ENCODE data around the gene CFAP46. TPM values are rescaled to one million over a fixed set of nuclear protein-coding genes. Genes with fewer than 3 reads are reported as not detected.
"Not testable (repeated sequence)": the region's sequence is repeated elsewhere in the genome, so short reads cannot be mapped to it uniquely, and the experiment has no call there.

Gene CFAP46
- total RNA-seq, 1 donor from 2014 or later, result 0.09 TPM

DNA sequence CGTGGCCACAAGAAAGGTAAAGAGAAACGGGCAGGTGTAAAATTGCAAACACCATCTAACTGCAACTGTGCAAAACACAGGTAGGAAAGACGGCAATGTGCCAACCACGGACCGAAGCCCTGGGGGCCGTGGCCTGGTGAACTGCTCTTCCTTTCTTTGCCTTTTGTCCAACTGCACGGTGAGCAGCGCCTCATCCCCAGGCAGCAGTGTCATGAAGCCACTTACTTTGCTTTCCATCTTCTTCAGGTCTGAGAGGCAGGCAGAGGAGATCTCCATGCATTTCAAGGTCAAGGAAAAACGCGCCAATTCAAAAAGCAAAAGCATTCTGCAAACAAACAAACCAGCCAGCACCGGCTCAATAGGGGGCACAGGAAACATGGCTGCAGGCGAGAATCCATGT lies 12.9 kb downstream of the CFAP46 start:
- intact Hi-C loops (cut with micrococcal nuclease), result no loop called here

DNA sequence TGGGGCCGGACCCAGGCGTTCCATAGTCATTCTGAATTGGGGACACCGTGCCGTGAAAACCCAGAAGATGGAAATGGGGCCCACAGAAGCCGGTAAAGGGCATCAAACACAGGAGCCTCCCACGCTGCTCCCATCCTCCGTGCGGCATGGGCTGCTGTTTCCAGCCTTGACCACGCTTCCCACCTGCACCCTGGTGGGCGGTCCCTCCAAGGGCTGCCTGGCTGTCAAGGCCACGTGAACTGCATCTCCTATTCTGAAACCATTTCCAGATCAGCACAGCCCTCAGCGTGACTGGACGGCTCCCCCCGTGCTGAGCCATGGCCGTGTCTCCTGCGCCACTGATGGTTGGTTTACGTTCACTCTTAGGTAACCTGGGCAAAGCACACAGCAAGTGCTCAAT lies 14.1 kb downstream of the CFAP46 start:
- intact Hi-C loops (cut with micrococcal nuclease), result no loop called here

DNA sequence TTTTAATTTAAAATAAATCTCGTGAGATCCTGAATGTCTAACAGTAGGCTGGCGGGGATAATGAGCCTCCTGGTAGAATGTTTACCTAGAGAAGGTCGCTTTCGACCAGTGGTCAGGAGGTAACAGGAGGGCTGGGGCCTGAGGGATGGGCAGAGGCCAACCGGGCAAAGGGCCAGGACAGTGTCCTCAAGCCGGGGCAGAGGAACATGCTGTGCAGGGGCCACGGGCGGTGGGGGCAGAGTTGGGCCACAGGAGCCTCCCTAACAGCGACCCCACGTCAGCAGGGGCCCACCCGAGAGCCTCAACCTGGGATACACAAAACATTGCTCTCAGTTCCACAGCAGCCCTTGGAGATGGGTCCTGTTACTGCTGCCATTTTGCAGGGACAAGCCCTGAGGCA lies 14.5 kb downstream of the CFAP46 start:
- intact Hi-C loops (cut with micrococcal nuclease), result no loop called here

DNA sequence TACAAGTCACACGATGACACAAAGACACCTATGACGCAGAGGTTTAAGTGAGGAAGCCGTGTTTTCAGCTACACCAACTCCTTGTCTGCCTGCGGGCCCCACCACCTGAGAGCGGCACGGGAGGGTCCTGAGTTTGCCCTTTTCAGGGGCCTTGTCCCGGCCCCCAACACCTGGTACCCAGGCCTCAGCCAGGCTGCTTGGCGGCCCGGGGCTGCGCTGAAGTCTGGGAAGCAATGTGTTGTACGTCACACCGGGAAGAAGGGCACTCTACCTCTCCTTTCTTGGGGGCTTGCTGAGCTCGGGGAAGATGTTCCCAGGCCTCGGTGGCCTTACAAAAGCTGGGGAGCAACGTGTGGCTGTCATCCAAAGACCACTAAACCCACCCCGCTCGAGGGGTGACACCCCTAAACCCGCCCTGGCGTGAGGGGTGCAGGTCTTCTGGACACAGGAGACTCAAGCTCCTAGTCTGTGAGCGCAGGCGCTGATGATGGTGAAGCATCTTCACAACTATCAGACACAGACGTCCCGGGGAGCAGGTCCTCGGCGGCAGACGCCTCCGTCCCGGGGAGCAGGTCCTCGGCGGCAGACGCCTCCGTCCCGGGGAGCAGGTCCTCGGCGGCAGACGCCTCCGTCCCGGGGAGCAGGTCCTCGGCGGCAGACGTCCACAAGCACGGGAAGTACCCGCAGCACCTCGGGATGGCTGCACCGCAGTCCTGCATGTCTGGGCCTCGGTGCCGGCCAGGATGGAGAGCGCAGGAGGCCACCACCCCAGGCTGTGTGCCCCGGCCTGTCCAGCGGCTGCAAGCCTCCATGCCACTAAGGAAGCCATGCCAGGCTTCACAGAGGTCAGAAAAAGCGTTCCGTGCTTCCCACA lies 15.4 kb downstream of the CFAP46 start:
- intact Hi-C loops (cut with micrococcal nuclease), result no loop called here

DNA sequence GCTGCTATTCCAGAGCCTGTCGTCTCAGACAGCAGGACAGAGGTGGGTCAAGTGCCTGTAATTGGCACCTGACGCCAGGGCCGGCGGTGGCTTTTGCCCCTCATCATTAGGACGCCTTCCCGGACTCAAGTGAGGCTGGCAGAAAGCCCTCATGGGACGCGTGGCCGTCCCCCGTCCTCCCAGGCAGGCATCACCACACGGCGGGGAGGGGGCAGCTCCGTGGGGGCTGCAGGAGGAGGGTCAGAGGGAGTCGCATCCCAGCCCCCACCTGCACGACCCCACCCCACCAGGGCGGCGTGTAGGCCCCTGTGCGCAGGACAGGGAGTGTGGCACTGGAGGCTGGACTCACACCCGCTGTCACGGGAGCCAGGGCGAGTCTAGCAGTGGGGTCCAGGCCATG lies 16.3 kb downstream of the CFAP46 start:
- intact Hi-C loops (cut with micrococcal nuclease), result no loop called here

DNA sequence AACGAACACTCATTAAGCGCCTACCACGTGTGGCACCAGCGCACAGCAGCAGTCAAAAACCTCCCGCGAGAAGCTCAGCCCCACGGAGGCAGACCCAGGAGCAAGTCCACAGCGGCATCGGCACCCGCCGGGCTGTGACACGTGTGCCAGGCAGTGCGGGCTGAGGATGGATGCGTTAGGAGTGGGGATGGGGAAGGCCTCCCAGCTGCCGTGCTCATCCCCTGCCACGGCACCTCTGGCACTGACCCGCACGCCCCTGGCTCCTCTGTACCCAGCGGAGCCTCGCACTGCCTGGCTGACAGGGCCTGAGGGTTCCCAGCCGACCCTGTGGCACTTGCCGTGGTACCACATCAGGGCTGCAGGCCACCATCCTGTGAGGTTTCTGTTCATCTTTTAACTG lies 16.8 kb downstream of the CFAP46 start:
- intact Hi-C loops (cut with micrococcal nuclease), result no loop called here

DNA sequence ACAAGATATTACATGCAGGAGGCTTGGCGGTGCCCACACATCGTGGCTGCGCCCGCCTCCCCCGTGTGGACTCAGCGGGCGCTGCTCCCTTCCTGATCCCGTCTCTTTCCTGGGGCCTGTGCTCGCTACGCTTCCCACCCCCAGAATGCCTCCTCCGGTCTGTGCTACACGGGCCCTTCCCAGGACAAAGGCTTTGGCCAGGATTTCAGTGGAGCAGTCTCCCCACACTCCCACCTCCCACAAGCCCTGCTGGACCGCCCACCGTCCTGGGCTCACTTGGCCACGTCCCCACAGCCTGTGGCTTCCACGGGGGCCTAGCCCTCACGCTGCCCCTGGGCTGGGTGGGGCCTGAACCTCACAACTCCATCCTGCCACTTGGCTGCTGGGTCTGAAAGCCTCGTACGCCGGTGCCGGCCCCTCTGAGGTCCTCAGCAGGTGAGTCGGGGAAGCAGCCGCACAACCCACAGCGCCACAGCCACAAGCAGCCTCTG lies 17.3 kb downstream of the CFAP46 start:
- intact Hi-C loops (cut with micrococcal nuclease), result no loop called here

DNA sequence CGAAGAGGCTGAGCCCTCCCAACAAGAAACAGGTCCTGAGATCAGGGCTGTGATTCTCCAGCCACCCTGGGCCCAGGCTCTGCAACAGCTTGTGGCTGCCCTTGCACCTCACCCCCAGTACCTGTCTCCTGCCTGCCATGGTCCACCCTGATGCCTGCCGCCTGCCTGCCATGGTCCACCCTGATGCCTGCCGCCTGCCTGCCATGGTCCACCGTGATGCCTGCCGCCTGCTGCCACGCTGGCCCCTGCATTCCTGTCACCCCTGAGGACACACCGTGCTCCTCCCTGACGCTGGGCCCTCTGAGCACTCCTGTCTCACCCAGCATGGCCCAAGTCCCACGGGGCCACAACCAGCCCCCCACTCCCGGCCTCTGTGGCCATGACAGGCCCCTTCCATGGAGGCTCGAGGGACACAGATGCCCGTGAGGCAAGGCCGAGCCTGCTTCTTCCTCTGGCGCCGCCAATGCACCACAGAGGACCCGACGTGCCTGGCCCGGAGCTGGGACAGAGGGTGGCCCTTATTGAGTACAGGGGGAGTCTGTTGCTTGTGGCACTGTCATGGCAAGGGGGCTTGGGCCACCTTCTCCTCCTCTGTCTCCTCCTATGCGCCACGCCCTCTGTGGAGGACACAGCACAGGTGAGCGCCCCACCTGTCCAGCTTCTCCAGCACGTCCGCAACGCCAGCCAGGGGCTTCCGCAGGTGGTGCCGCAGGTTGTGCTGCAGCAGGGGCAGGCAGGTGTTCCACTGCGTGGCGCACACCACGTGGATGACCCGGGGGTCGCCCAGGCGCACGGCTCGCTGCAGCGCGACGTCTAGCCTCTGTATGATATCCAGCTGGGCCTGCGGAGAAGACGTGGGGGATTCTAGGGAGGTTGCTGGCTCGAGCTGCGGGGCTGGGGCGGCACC lies 18.1 kb downstream of the CFAP46 start:
- intact Hi-C loops (cut with micrococcal nuclease), result no loop called here

DNA sequence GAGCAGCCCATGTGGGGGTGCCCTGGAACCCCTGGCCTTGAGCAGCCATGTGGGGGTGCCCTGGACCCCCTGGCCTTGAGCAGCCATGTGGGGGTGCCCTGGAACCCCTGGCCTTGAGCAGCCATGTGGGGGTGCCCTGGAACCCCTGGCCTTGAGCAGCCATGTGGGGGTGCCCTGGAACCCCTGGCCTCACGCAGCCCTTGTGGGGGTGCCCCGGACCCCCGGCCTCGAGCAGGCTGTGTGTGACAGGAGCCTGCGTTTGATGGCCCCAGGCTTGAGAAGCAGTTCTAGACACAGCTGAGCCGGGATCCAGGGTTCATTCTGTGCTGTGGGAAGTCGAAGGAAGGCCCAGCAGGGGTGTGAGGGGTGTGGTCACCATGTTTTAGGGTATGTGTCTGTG lies 19.0 kb downstream of the CFAP46 start:
- intact Hi-C loops (cut with micrococcal nuclease), result not testable (repeated sequence)

DNA sequence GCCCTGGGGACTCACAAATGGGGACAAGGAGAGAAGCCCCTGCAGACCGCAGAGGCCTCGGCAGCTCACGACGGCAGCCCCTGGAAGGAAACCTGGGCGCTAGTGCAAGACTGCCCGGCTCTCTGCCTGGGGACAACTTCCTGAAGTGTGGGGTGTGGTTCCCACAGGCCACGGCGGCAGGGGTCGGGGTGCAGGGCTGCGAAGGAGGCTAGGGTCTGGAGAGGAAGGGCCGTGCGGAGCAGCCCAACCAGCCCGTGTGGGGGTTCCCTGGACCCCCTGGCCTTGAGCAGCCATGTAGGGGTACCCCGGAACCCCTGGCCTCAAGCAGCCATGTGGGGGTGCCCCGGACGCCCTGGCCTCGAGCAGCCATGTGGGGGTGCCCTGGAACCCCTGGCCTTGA lies 19.5 kb downstream of the CFAP46 start:
- intact Hi-C loops (cut with micrococcal nuclease), result no loop called here

DNA sequence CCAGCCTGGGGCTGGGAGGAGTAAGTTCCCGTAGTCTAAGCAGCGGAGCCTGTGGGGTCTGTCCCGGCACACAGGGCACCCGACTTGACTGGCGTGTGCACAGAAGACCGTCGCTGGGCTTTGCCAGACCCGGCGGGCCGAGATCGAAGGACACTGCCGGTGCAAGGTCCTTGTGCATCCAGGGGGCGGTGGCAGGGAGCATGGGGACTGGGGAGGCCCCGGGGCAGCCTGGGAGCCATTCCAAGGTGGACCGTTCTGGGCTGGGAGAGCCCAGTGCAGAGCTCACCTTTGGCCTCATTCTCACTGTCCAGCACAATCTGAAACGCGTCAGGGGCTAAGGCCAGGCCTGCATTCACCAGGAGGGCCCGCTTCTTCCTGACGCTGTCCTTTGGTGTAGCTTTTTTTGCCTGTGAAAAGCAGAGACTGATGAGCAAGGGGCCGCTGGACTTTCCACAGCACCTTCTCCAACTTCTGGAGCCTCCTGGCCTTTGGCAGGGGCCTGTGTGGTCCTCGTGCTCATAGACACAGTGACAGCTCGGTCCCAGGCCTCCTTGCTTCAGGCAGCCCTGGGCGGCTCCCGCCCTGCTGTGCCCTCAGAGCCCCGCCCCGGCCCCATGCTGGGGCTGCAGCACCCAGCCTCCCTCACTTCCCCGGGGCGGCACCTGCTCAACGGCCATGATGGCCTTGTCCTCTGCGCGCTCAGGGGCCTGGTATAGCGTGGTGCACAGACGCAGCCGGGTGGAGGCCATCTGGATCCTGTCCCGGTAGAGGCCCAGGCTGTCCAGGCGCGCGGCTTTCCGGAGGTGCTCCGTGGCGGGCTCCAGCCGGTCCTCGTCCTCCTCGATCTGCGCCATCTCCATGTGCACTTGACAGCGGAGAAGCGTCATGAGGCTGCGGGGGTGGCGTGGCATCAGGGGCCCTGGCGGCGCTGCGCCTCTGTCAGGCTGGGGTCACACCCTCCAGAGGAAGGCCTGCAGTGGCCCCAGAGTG lies 20.3 kb downstream of the CFAP46 start:
- intact Hi-C loops (cut with micrococcal nuclease), result no loop called here

DNA sequence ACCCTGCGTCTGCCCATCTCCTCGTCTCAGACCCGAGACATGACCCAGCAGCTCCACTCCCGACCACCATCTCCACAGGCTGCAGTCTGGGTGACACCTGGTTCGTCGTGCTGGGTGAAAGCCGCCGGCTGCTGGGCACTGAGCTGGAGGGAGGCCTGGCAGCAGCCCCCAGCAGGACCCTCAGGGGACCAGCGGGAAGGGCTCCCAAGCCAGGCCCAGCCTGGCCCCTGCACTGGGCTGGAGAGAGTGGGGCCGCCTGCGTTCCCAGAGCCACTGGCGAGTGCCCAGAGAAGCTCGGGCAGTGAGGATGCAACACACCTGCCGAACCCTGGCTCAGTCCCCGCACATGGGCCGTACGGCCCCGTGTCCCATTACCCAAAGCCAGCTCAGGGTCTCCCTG lies 21.3 kb downstream of the CFAP46 start:
- intact Hi-C loops (cut with micrococcal nuclease), result no loop called here

DNA sequence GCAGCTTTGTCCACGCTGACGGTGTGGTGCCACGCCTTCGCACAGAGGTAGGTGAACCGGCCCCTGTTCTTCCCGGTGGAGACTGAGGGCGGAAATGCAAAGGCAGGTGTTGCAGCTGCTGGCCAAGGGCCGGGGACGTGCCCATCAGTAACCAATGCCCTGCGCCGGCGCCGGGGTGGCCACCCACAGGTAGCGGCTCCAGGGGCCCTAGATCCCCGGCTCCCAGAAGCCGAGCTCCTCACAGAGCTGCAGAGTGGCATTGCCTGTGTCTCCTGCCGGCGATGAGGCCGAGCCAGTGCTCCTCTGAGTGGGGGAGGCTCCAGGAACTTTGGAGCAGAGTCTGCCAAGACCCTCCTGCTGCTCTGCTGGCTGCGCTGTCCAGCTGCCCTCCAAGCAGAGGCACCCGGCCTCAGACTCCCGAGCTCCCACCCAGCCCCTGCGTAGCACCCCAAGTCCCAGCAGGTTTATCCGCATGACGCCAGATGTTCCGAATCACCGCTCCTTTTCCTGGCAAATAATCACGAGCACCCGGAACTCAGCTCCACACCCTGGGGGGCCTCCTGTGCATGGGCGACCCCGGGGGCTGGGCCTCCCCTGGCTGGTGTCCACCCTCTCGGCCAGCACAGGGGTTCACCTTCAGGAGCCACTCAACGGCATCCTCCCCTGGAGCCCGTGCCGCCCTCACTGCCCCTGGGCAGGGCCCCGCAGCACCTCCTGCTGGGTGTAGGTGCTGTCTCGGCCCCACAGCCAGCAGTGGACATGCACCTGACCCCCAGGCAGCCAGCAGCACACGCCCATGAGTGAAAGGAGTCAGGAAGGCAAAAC lies 22.1 kb downstream of the CFAP46 start:
- intact Hi-C loops (cut with micrococcal nuclease), result no loop called here

DNA sequence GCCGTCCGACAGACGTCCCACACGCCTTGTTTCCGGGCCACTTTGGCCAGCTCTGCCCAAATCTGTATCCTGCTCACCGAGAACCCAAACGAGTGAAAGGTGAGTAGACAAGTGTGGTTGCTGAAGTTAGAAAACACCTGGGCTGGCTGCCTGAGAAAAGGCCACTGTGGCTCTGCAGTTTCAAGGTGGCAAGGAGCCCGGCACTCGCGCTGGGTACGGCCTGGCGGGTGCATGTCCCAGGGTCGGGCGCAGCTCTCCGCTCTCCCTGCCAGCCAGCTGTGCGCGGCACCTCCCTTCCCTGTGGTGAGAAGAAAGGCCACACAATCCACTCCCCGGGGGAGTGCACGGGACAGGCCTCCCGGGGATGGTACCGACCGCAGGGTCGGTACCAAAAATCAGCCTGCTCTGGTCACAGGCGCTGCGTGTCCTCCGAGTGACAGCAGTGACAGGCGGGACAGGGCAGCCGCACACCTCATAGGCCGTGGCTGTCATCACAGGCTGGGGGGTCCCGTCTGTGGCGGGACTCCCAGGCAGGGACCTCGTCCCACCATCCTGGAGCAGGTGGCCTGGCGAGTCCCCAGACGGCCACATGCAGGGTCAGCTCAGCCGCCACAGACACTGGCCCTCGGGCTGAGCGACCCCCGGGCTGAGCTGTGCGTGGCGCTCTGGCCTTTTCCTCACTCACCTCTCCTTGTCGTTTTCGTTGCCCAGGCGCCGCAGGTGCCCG lies 22.8 kb downstream of the CFAP46 start:
- intact Hi-C loops (cut with micrococcal nuclease), result no loop called here

DNA sequence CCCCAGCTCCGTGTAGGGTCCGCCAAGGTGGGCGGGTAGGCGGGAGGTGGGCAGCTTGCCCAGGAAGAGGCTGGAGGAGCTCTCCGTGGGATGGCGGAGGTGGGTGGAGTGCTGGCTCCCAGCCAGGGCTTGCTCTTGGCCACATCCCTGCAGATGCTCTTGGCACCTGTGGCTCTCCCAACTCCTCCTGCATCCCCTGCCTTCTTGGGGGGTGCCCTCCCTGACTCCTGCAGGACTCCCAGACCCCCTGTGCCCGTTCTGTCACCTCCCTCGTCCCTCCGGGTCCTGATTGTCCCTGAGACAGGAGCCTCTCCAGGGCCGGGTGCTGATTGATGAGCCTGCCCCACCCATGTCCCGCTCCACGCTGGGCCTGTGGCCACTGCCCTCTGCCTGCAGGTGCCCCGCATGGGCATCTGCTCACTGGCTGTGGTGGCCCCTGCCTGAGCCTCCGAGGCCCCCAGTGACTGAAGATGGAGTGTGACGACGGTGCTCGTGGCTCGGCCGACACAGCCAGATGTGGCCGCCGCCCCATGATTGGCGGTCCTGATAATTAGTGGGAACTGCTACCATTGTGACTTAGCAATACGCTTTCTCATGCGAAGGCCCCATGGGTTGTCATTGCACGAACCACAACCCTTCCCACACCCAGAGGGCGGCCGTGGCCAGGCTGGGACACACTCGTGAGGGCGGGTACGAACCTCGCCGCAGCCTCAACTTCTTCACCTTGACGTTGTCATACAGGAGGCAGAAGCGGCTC lies 23.6 kb downstream of the CFAP46 start:
- intact Hi-C loops (cut with micrococcal nuclease), result no loop called here

DNA sequence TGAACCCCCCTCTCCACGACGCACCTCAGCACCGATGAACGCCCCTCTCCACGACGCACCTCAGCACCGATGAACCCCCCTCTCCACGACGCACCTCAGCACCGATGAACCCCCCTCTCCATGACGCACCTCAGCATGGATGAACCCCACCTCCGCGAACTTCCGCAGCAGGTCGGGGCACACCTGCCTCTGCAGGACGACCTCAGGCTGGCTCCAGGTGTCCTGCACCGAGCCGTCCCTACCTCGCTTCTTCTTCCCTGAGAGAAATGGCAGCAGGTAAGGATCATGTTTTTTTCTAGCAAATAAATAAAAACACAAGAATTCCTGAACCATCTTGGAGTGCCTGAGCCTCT lies 24.1 kb downstream of the CFAP46 start:
- intact Hi-C loops (cut with micrococcal nuclease), result no loop called here

DNA sequence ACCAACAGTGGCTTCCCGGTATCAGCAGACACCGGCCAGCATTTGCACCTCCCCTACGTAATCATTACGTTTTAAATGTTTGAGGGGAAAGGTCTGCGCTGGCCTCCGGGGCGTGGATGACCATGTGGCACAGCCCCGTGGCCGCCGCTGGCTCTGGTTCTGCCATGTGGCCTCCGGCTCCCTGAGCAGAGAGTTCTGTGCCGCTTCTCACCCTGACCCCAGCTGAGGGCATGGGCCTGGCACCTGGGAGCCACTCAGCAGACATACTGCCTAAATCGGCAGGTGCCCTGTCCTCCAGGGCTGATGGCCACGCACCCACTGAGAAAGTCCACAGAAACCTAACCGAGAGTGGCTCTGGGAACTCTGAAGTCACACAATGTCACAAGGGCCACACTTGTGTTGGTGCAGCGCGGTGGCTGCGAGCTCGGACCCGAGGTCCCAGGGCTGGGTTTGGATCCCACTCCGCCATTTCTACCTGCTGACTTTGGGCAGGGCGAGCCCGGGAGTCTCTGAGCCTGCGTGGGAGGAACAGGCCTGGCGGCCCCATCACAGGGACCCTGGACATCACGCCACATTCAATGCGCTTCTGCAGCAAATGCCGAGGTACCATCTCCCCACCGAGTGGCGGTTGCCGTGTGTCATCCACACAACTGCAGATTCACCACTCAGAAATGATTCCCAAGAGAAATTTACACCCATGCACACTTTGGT lies 25.3 kb downstream of the CFAP46 start:
- intact Hi-C loops (cut with micrococcal nuclease), result no loop called here

DNA sequence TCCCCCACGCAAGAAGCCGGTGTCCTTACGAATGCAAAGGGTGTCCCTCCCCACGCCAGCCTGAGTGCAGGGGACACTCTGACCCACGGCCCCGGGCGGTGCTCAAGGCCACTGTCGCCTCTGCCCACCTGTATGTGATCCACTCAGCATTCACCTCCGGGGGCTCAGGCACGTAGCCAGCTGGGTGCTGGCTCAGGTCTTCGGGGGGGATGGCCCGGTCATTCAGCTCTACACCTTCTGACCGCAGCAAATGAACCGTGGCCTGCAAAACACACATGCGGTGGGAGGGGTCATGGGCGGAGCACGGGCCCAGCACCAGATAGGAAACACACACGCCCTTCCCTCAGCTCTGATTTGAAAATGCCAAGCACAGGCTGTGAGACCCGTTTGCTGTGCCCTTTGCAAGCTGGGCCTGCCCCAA lies 25.9 kb downstream of the CFAP46 start:
- intact Hi-C loops (cut with micrococcal nuclease), result no loop called here

Data from T-helper 2 cell treated with Interferon-gamma antibody and Interleukin-4, amounts not matched to agents 100 ng/mL and 5 ng/mL, for 36 hours (primary cell).